WTC11 (cell line): ENCODE results near the gene SMARCB1. TPM values are rescaled to one million over a fixed set of nuclear protein-coding genes. Genes with fewer than 3 reads are reported as not detected.

ENCODE experiments used
- ATAC-seq: fragments of 200-7000 bp; cut with Tn5 transposase; 2 replicates; pipeline ENCODE4 v1.10.0; 2021; ENCODE audit warnings: mild to moderate bottlenecking, moderate library complexity
- CTCF ChIA-PET: fragments of 300-600 bp; sonication (Branson Sonifier 250); formaldehyde crosslinking; loops from one replicate; lab custom pipeline; 2021; ENCODE audit warnings: antibody characterized with exemption; lab: Charles Lee
- POLR2A ChIA-PET: fragments of 350-600 bp; sonication (Branson Sonifier 250); formaldehyde crosslinking; loops from one replicate; lab custom pipeline; 2021; ENCODE audit warnings: antibody characterized with exemption; lab: Charles Lee
- DNase-seq: peaks from one replicate; pipeline ENCODE4 v3.0.0; 2021; ENCODE audit warnings: low spot score
- H3K27ac Mint-ChIP-seq: 2 replicates; pipeline ENCODE4 v1.8.0; 2021; ENCODE audit warnings: mixed read lengths
- H3K27me3 Mint-ChIP-seq: 2 replicates; pipeline ENCODE4 v1.8.0; 2021; ENCODE audit warnings: low read depth, mild to moderate bottlenecking, moderate library complexity, mixed read lengths
- H3K36me3 Mint-ChIP-seq: 2 replicates; pipeline ENCODE4 v1.8.0; 2021; ENCODE audit warnings: mixed read lengths
- H3K4me1 Mint-ChIP-seq: 2 replicates; pipeline ENCODE4 v1.8.0; 2022; ENCODE audit warnings: mixed read lengths
- H3K4me3 Mint-ChIP-seq: 2 replicates; pipeline ENCODE4 v1.8.0; 2021; ENCODE audit warnings: mild to moderate bottlenecking, moderate library complexity, mixed read lengths
- H3K9me3 Mint-ChIP-seq: 2 replicates; pipeline ENCODE4 v1.8.0; 2021; ENCODE audit warnings: mixed read lengths
- ATF1 ChIP-seq: sonication (generic); formaldehyde crosslinking; IDR thresholded peaks from 2 replicates; pipeline ENCODE4 v1.8.1; 2023; ENCODE audit warnings: mild to moderate bottlenecking, moderate library complexity, missing genetic modification reagents
- CDX4 ChIP-seq: fragments of 250-450 bp; sonication (Bioruptor Pico); IDR thresholded peaks from 2 replicates; pipeline ENCODE4 v1.9.0; 2021; ENCODE audit warnings: moderate library complexity, mild to moderate bottlenecking, inconsistent platforms, borderline replicate concordance
- E2F1 ChIP-seq: sonication (generic); formaldehyde crosslinking; IDR thresholded peaks from 2 replicates; pipeline ENCODE4 v1.8.0; 2022; ENCODE audit warnings: mild to moderate bottlenecking, missing genetic modification reagents
- ELF4 ChIP-seq: sonication (generic); formaldehyde crosslinking; IDR thresholded peaks from 2 replicates; pipeline ENCODE4 v1.8.1; 2022; ENCODE audit warnings: low read depth, mild to moderate bottlenecking, moderate library complexity, missing genetic modification reagents
- EMX1 ChIP-seq: fragments of 250-450 bp; sonication (Bioruptor Pico); IDR thresholded peaks from 2 replicates; pipeline ENCODE4 v1.8.0; 2021; ENCODE audit warnings: mild to moderate bottlenecking
- ESRRA ChIP-seq: sonication (generic); formaldehyde crosslinking; IDR thresholded peaks from 2 replicates; pipeline ENCODE4 v1.8.1; 2022; ENCODE audit warnings: mild to moderate bottlenecking, missing genetic modification reagents, borderline replicate concordance
- FOXK1 ChIP-seq: sonication (generic); formaldehyde crosslinking; IDR thresholded peaks from 2 replicates; pipeline ENCODE4 v1.8.0; 2022; ENCODE audit warnings: mild to moderate bottlenecking, moderate library complexity, missing genetic modification reagents
- FOXP4 ChIP-seq: sonication (generic); formaldehyde crosslinking; IDR thresholded peaks from 2 replicates; pipeline ENCODE4 v1.8.0; 2022; ENCODE audit warnings: mild to moderate bottlenecking, missing genetic modification reagents
- NFE2L1 ChIP-seq: sonication (generic); formaldehyde crosslinking; IDR thresholded peaks from 2 replicates; pipeline ENCODE4 v1.8.1; 2023; ENCODE audit warnings: missing genetic modification reagents
- PREB ChIP-seq: sonication (generic); formaldehyde crosslinking; IDR thresholded peaks from 2 replicates; pipeline ENCODE4 v1.8.1; 2022; ENCODE audit warnings: mild to moderate bottlenecking, missing genetic modification reagents, moderate library complexity, borderline replicate concordance
- SMAD3 ChIP-seq: sonication (generic); formaldehyde crosslinking; IDR thresholded peaks from 2 replicates; pipeline ENCODE4 v1.8.0; 2022; ENCODE audit warnings: missing genetic modification reagents, mild to moderate bottlenecking, borderline replicate concordance
- SOX15 ChIP-seq: fragments of 250-450 bp; sonication (Bioruptor Pico); IDR thresholded peaks from 2 replicates; pipeline ENCODE4 v1.9.0; 2021; ENCODE audit warnings: mild to moderate bottlenecking
- STAT6 ChIP-seq: sonication (generic); formaldehyde crosslinking; conservative IDR thresholded peaks from 2 replicates; pipeline ENCODE4 v1.8.1; 2023; ENCODE audit warnings: mild to moderate bottlenecking, low read depth, missing genetic modification reagents, moderate library complexity
- ZBTB21 ChIP-seq: sonication (generic); formaldehyde crosslinking; IDR thresholded peaks from 2 replicates; pipeline ENCODE4 v1.8.1; 2023; ENCODE audit warnings: mild to moderate bottlenecking, missing genetic modification reagents, borderline replicate concordance
- ZMAT4 ChIP-seq: fragments of 250-450 bp; sonication (Bioruptor Pico); IDR thresholded peaks from 2 replicates; pipeline ENCODE4 v1.9.0; 2021; ENCODE audit warnings: mild to moderate bottlenecking
- ZNF281 ChIP-seq: sonication (generic); formaldehyde crosslinking; IDR thresholded peaks from 2 replicates; pipeline ENCODE4 v1.8.0; 2023; ENCODE audit warnings: mild to moderate bottlenecking, missing genetic modification reagents
- ZNF317 ChIP-seq: sonication (generic); formaldehyde crosslinking; IDR thresholded peaks from 2 replicates; pipeline ENCODE4 v1.8.1; 2023; ENCODE audit warnings: low read depth, mild to moderate bottlenecking, moderate library complexity, missing genetic modification reagents, borderline replicate concordance
- ZNF425 ChIP-seq: fragments of 250-450 bp; sonication (Bioruptor Pico); conservative IDR thresholded peaks from 2 replicates; pipeline ENCODE4 v1.9.0; 2021; ENCODE audit warnings: mild to moderate bottlenecking
- total RNA-seq: library from RNA; stranded (reverse); gene quantifications from 3 replicates; pipeline ENCODE4 v1.2.3, GENCODE V29; 2021

Gene SMARCB1
- total RNA-seq, 1 experiment from 2014 or later: 135 TPM

- peaks cover 7% of the 10 kb centered on the region for H3K4me1 Mint-ChIP-seq
- H3K9me3 Mint-ChIP-seq: no peaks in the 10 kb centered on the region
- no peak for TF ChIP-seq E2F1
- no peak for TF ChIP-seq FOXP4 (CRISPR knock-in tag)
- no peak for TF ChIP-seq NFE2L1 (CRISPR knock-in tag)
- no peak for TF ChIP-seq STAT6
- no peak for TF ChIP-seq FOXK1 (CRISPR knock-in tag)
- TF ChIP-seq EMX1: no peak
- TF ChIP-seq ZBTB21 (CRISPR knock-in tag): no peak
- TF ChIP-seq ZNF281: no peak
- TF ChIP-seq ZMAT4 (CRISPR knock-in tag): no peak
- TF ChIP-seq SMAD3 (CRISPR knock-in tag): no peak
- no peak for TF ChIP-seq ZNF425
- no peak for TF ChIP-seq ZNF317 (CRISPR knock-in tag)
- TF ChIP-seq PREB (CRISPR knock-in tag): no peak
- TF ChIP-seq SOX15 (CRISPR knock-in tag): no peak
- no peak for TF ChIP-seq CDX4 (CRISPR knock-in tag)
- TF ChIP-seq ESRRA: no peak
- no peak for TF ChIP-seq ATF1 (CRISPR knock-in tag)
- TF ChIP-seq ELF4: no peak
- DNase-seq (no peak), ATAC-seq (no peak)
- ChIA-PET CTCF (interaction anchor here (1.3 kb wide), 1 partner anchor 10 kb away, joined by 3 read pairs; no protein-coding TSS in a partner anchor), POLR2A (no interaction called here)
- no peak overlapping the region for H3K4me3 Mint-ChIP-seq
- H3K36me3 Mint-ChIP-seq: no peaks in the 10 kb centered on the region
- no peak overlapping the region for H3K27ac Mint-ChIP-seq
- H3K27me3 Mint-ChIP-seq: peaks cover 13% of the 10 kb centered on the region
Observed at GRCh38 chr22:23779083-23779482, 7.7 kb upstream of the SMARCB1 start.
